GM19324 (cell line): ENCODE data around the gene ALDH1L1.

ENCODE experiments used
- ATAC-seq: cut with Tn5 transposase; IDR thresholded peaks from one replicate; pipeline ENCODE4 v1.9.1; 2021; ENCODE audit warnings: mild to moderate bottlenecking, moderate library complexity; ENCODE audit not compliant: unreplicated experiment, low FRiP score

ALDH1L1 gene

GRCh38 chr3:126155819-126156218 is 24.6 kb downstream of the ALDH1L1 start:
- ATAC-seq, result no peak

- no peak for ATAC-seq
Measured at GRCh38 chr3:126155280-126155640, 25.1 kb downstream of the ALDH1L1 start.

DNA sequence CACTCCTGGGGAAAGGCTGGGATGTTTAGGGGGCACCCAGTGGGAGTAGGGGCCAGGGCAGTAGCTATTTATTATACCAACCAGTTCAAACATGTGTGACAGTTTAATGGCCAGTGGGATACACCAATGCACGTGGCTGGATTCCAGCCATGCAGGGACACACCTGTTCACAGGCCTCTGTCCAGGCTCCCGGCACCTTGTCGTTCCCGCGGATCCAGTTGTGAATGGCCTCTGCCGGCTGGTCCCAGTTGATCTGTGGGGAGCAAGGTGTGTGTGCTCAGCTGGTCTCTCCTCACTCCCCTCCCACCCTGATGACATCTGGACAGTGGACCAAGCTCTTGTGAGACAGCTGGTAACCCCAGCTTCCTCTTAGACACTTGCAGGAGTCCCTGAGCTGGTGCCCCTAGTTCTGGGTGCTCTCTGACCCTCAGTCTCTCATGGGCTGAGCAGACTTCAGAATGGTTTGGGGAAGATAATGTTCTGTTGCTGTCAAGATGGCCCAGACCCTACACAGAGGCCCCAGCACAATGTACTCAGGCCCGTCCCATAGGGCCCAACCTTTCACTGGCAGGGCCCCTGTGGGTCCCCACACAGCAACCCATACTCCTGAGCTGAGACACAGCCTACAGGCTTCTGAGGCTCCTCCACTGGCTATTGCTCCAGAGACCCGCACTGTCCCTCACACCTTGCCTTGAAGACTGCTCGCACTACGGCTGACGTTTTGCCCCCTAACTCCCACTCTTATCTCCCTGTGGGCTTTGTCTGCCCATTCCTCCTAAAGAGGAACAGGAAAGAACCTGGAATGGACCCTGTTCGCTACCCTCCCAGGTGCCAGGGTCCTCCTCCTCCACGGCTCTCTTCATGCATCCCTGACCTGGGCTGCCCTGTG is 25.8 kb downstream of the ALDH1L1 start:
- ATAC-seq, result no peak

GRCh38 chr3:126153695-126154360 is 26.6 kb downstream of the ALDH1L1 start:
- ATAC-seq, result no peak

DNA sequence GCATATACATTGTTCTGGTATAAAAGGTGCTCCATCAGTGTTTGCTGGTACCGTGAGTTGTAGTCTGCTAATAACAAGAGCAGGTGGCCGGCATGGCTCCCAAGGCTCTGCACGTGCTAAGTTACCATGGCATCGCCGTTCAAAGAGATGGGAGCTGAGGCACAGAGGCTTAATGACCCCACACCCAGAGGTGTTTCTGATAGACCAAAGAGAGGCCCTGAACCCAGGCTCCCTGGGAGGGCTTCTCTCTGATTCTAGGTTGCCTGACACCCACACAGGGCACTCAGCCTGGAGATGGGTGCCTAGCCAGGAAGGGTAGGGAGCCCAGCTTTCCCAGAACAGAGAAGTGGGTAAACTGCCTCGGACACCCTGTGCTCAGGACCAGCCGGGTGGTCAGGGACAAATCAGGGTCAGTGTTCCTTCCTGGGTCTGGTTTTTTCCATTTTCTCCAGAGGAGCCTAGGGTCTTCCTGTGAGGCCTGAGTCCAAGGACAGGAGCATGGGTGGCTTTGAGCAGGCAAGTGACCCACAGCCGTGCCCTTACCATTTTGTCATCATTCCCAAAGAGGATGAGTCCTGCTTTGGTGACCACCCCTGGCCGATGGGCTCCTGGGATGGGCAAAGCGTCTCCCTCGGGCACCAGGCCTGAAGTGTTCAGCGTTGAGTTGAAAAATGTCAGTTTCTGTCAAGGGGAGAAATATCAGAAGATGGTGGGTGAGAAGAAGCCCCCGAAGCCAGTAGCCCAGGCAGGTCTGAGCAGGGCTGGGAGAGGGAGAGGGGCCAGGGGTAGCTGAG is 27.3 kb downstream of the ALDH1L1 start:
- ATAC-seq, result no peak

GRCh38 chr3:126152458-126152857 is 27.9 kb downstream of the ALDH1L1 start:
- no peak for ATAC-seq

DNA sequence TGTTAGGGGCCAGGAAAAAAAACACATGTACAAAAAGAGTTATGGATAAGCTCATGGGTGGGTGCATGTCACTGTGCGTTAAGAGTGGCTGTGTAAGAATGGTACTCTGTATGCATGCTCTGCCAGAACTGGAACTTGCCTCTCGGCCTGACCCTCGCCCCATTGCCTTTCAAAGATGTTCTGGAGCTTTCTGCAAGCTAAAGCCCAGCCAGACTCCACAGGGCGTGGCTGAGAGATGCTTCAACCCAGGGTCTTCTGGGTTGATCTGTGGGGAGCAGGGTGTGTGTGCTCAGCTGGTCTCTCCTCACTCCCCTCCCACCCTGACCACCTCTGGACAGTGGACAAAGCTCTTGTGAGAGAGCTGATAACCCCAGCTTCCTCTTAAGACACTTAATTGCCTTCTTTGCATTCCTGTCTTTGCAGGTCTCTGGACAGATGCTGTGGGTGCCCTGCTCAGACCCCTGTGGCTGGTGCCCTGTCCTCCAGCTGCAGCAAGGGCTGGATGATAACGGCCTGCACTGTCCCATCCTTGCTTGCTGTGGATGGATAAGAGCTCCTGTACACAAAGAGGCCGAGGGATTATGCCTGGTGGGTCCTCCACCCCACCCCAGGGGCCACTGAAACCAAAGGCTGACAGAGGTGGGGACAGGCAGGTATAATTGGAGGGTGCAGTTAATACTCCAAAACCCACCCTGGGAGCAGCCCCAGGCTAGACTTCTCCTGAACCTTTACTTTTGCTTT is 28.7 kb downstream of the ALDH1L1 start:
- no peak for ATAC-seq

DNA sequence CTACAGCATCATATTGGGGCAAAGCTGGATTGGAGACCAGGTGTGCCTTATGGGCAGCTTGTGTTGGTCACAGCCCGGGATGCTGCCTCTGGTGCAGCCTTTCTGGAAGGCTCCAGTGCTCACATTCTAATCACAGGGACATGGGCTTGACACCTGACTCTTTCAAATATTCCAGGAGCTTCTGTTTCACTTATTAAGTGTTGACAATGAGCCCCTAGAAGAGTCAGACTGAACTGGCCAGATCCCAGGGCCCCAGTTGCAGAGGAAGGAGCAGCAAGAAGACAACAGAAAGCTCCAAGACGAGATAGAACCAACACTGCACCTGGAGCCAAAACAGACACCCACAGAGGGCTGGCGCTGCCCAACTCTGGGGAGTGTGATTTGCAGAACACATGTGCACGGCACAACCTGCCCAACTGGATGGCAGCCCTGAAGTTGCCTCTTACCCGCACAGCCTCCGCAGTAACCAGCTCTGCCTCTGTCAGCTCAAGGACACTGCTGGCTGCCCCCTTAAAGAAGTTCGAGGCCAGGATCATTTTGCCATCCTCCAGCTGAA is 30.3 kb downstream of the ALDH1L1 start:
- no peak for ATAC-seq

- no peak for ATAC-seq
Measured at GRCh38 chr3:126149256-126149902, 31.0 kb downstream of the ALDH1L1 start.

DNA sequence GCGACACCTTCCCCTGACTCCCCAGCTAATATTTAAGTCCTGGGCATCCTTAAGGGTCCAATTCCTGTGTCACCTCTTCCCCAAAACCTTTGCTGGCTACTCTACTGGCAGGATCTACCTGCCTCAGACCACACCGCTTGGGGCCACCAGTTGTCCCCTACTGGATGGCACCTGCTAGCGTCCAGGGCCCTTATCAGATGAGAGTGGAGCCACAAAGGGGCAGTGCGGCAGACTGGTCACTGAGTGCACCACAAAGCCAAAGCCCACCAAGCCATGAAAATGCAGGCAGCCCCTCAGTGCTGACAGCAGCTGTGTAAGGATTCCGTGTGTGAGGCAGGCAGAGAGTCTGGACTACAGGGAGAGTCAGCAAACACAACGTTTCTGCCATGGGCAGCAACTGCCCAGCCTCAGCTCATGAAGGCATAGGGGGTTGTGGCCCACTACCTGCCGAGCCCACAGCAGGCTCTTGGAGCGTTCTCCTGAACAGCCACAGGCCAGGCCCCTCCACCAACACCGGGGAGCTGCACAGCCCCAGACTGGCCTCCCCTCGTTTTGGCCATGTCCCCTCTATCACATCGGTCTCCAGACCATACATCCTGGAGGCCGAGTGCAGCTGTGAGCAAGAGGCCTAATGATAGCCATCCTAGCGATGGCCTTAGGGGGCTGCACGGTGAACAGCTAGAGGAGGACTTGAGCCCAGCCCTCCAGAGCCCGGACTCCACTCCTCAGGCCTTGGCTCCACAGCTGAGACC is 32.3 kb downstream of the ALDH1L1 start:
- ATAC-seq, result no peak

- ATAC-seq, result no peak
Measured at GRCh38 chr3:126147147-126147931, 33.0 kb downstream of the ALDH1L1 start.

GRCh38 chr3:126146525-126147146 is 33.8 kb downstream of the ALDH1L1 start:
- no peak for ATAC-seq

- ATAC-seq, result no peak
Measured at GRCh38 chr3:126146034-126146433, 34.4 kb downstream of the ALDH1L1 start.

GRCh38 chr3:126142652-126143051 is 37.7 kb downstream of the ALDH1L1 start:
- ATAC-seq, result no peak

- no peak for ATAC-seq
Measured at GRCh38 chr3:126137490-126138130, 42.8 kb downstream of the ALDH1L1 start.

- ATAC-seq, result no peak
Measured at GRCh38 chr3:126136428-126137220, 43.8 kb downstream of the ALDH1L1 start.
